GM23338 (cell line): Measurements from ENCODE around the gene CDK5RAP2. TPM values are rescaled to one million over a fixed set of nuclear protein-coding genes. Genes with fewer than 3 reads are reported as not detected.

ENCODE experiments used
- ATAC-seq: fragments of 200-7000 bp; cut with Tn5 transposase; 3 replicates; pipeline ENCODE4 v1.9.1; 2020
- DNase-seq: peaks from one replicate; pipeline ENCODE4 v3.0.0-alpha.2; 2015; ENCODE audit warnings: low spot score
- H2AFZ ChIP-seq: fragments of 200-600 bp; sonication (generic); 2 replicates; pipeline ENCODE4 v1.8.0; 2016; ENCODE audit warnings: antibody characterized with exemption, mild to moderate bottlenecking, moderate library complexity
- H3F3A ChIP-seq: fragments of 200-600 bp; sonication (generic); replicated peaks from 2 replicates; pipeline ENCODE4 v1.8.0; 2017; ENCODE audit warnings: antibody characterized with exemption, mixed run types, low read depth
- H3K27ac ChIP-seq: fragments of 200-600 bp; sonication (generic); 2 replicates; pipeline ENCODE4 v1.6.1; 2016; ENCODE audit warnings: low read depth
- H3K27me3 ChIP-seq: fragments of 200-600 bp; sonication (generic); 2 replicates; pipeline ENCODE4 v1.8.0; 2016; ENCODE audit warnings: mild to moderate bottlenecking, mixed run types, moderate library complexity; ENCODE audit not compliant: insufficient read depth
- H3K36me3 ChIP-seq: fragments of 200-600 bp; sonication (generic); 2 replicates; pipeline ENCODE4 v1.8.0; 2016; ENCODE audit warnings: mild to moderate bottlenecking; ENCODE audit not compliant: insufficient read depth
- H3K4me1 ChIP-seq: fragments of 200-600 bp; sonication (generic); 2 replicates; pipeline ENCODE4 v1.8.0; 2016; ENCODE audit warnings: mild to moderate bottlenecking, moderate library complexity; ENCODE audit not compliant: insufficient read depth
- H3K4me2 ChIP-seq: fragments of 200-600 bp; sonication (generic); 2 replicates; pipeline ENCODE4 v1.7.1; 2017; ENCODE audit warnings: mixed run types
- H3K4me3 ChIP-seq: fragments of 200-600 bp; sonication (generic); 2 replicates; pipeline ENCODE4 v1.6.1; 2016; ENCODE audit warnings: mixed run types
- H3K79me2 ChIP-seq: fragments of 200-600 bp; sonication (generic); replicated peaks from 2 replicates; pipeline ENCODE4 v1.8.0; 2017; ENCODE audit warnings: mild to moderate bottlenecking; ENCODE audit not compliant: insufficient read depth
- H3K9me2 ChIP-seq: fragments of 200-600 bp; sonication (generic); 2 replicates; pipeline ENCODE4 v1.8.0; 2017; ENCODE audit not compliant: insufficient read depth
- H4K20me1 ChIP-seq: fragments of 200-600 bp; sonication (generic); replicated peaks from 2 replicates; pipeline ENCODE4 v1.8.0; 2017; ENCODE audit warnings: mild to moderate bottlenecking; ENCODE audit not compliant: insufficient read depth
- H3K27ac Mint-ChIP-seq: 2 replicates; pipeline ENCODE4 v1.8.0; 2020; ENCODE audit warnings: inconsistent platforms, mild to moderate bottlenecking, moderate library complexity, mixed read lengths
- H3K27me3 Mint-ChIP-seq: 3 replicates; pipeline ENCODE4 v1.8.0; 2022; ENCODE audit warnings: low read depth, mild to moderate bottlenecking, moderate library complexity, mixed read lengths, inconsistent platforms; ENCODE audit not compliant: insufficient read depth, poor library complexity
- H3K36me3 Mint-ChIP-seq: 3 replicates; pipeline ENCODE4 v1.8.0; 2021; ENCODE audit warnings: low read depth, mild to moderate bottlenecking, inconsistent platforms, moderate library complexity, mixed read lengths
- H3K4me1 Mint-ChIP-seq: 3 replicates; pipeline ENCODE4 v1.8.0; 2020; ENCODE audit warnings: mild to moderate bottlenecking, inconsistent platforms, mixed read lengths
- H3K4me3 Mint-ChIP-seq: 3 replicates; pipeline ENCODE4 v1.8.0; 2021; ENCODE audit warnings: moderate library complexity, mild to moderate bottlenecking, inconsistent platforms, mixed read lengths
- H3K9me3 Mint-ChIP-seq: 3 replicates; pipeline ENCODE4 v1.8.0; 2020; ENCODE audit warnings: moderate library complexity, mild to moderate bottlenecking, inconsistent platforms, mixed read lengths
- EZH2phosphoT487 ChIP-seq: fragments of 200-600 bp; sonication (generic); IDR thresholded peaks from one replicate; pipeline ENCODE4 v1.8.1; 2018; ENCODE audit warnings: antibody characterized with exemption; ENCODE audit not compliant: unreplicated experiment
- POLR2AphosphoS5 ChIP-seq: IDR thresholded peaks from 2 replicates; pipeline ENCODE4 v1.6.1; 2016; ENCODE audit warnings: antibody characterized with exemption, low read depth
- ZNF114 ChIP-seq: fragments of 250-450 bp; sonication (Bioruptor Pico); IDR thresholded peaks from 2 replicates; pipeline ENCODE4 v1.5.0; 2020; ENCODE audit warnings: mild to moderate bottlenecking, moderate library complexity
- ZNF331 ChIP-seq: fragments of 250-450 bp; sonication (Bioruptor Pico); IDR thresholded peaks from 2 replicates; pipeline ENCODE4 v1.5.0; 2020; ENCODE audit warnings: low read depth, mild to moderate bottlenecking, moderate library complexity
- polyA plus RNA-seq: library from polyadenylated mRNA; unstranded; fragments of >200 nt; fragmentation: Nextera tagmentation; extraction: Ambion mirVana; gene quantifications from 2 replicates; pipeline ENCODE4 v1.2.1, GENCODE V29; 2016
- total RNA-seq: library from RNA; depleted of rRNA; stranded (reverse); fragments of >200 nt; shearing (Covaris generic); gene quantifications from 2 replicates; pipeline ENCODE4 v1.2.3, GENCODE V29; 2014
- TF ChIP-seq, protein P1 (sequence below): IDR thresholded peaks from one replicate; pipeline ENCODE4 v1.6.1; 2018; ENCODE audit warnings: antibody characterized with exemption; ENCODE audit not compliant: unreplicated experiment

The CDK5RAP2 gene
- total and polyA plus RNA-seq, 2 experiments from 2014 or later: 50.7 to 65.7 TPM

DNA sequence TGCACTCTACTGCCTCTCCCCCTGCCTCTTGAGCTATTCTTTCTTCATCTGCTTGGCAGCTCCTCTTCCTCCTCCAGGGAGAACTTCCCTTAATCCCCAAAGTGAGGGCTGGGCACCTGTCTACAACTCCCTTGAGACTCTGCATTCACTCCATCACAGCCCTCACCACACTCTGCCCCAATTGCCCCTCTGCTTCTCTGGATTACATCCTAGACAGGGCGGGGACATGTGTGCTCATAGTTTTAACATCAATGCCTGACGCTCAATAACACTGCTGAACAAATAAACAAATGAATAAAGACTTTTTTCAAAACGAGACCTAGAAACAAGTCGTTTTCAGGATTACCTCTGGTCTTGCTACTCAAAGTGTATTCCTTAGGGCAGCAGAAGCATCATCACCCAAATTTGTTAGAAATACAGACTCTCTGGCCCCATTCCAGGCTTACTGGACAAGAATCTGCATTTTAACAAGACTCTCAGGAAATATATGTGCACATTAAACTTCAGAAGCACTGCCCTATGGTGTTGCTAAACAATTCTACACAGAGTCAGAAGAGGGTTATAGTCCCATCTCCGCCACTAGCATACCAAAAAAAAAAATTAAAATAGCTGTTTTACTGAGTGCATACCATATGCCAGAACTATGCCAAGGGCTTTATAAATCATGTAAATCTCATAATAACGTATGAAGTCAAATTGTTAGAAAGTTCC is 115.6 kb downstream of the CDK5RAP2 start:
- no peak overlapping the region for H3K4me3 Mint-ChIP-seq

DNA sequence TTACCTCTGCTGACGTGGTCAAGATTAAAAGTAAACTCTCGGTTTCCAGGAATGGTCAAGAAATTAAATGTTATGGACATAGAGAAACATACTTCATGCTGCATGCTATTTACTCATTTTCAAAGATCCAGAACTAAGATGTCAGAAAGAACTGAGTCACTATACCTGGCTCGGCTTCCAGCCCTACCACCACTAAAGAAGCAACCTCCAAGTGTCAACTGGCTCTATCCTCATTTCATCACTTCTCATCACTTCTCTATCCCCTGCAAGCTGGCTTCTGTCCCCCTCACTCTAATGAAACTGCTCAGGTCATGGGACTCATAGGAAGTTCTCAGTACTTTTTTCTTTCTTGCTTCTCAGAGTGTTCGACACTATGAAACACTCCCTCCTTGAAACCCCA is 116.2 kb downstream of the CDK5RAP2 start:
- Histone ChIP-seq H3K4me1 (no peaks in the 10 kb centered on the region), H3F3A (no peaks in the 10 kb centered on the region), H3K4me2 (no peak overlapping the region), H4K20me1 (0 out of 2 replicates have a peak, but pooled peaks cover 6% of the 10 kb centered on the region), H3K27me3 (no peaks in the 10 kb centered on the region), H3K36me3 (no peaks in the 10 kb centered on the region), H2AFZ (no peak overlapping the region), H3K79me2 (no peaks in the 10 kb centered on the region), H3K9me2 (no peaks in the 10 kb centered on the region), H3K4me3 (no peak overlapping the region), H3K27ac (no peak overlapping the region)
- Mint-ChIP-seq H3K4me1 (peaks cover 7% of the 10 kb centered on the region), H3K27ac (no peak overlapping the region), H3K27me3 (peaks cover 2% of the 10 kb centered on the region), H3K9me3 (no peaks in the 10 kb centered on the region), H3K36me3 (peaks cover 29% of the 10 kb centered on the region; the same call in 2 of the 3 replicates), H3K4me3 (no peak overlapping the region)
- ATAC-seq: no peak
- DNase-seq: no peak
- no peak for TF ChIP-seq ZNF114 (CRISPR knock-in tag)
- TF ChIP-seq, protein P1, sequence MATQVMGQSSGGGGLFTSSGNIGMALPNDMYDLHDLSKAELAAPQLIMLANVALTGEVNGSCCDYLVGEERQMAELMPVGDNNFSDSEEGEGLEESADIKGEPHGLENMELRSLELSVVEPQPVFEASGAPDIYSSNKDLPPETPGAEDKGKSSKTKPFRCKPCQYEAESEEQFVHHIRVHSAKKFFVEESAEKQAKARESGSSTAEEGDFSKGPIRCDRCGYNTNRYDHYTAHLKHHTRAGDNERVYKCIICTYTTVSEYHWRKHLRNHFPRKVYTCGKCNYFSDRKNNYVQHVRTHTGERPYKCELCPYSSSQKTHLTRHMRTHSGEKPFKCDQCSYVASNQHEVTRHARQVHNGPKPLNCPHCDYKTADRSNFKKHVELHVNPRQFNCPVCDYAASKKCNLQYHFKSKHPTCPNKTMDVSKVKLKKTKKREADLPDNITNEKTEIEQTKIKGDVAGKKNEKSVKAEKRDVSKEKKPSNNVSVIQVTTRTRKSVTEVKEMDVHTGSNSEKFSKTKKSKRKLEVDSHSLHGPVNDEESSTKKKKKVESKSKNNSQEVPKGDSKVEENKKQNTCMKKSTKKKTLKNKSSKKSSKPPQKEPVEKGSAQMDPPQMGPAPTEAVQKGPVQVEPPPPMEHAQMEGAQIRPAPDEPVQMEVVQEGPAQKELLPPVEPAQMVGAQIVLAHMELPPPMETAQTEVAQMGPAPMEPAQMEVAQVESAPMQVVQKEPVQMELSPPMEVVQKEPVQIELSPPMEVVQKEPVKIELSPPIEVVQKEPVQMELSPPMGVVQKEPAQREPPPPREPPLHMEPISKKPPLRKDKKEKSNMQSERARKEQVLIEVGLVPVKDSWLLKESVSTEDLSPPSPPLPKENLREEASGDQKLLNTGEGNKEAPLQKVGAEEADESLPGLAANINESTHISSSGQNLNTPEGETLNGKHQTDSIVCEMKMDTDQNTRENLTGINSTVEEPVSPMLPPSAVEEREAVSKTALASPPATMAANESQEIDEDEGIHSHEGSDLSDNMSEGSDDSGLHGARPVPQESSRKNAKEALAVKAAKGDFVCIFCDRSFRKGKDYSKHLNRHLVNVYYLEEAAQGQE: no peak
- no peak for TF ChIP-seq EZH2phosphoT487
- TF ChIP-seq ZNF331 (CRISPR knock-in tag): no peak
- TF ChIP-seq POLR2AphosphoS5: no peak

More for the DNA sequence above, 115.6 kb downstream of the CDK5RAP2 start:
- TF ChIP-seq, protein P1: no peak
- no peaks in the 10 kb centered on the region for H3K4me1 ChIP-seq
- Mint-ChIP-seq H3K4me1 (peaks cover 7% of the 10 kb centered on the region), H3K27ac (no peak overlapping the region), H3K27me3 (peaks cover 2% of the 10 kb centered on the region), H3K36me3 (peaks cover 29% of the 10 kb centered on the region; the same call in 2 of the 3 replicates), H3K9me3 (no peaks in the 10 kb centered on the region)
- no peak for DNase-seq
- H3K27ac ChIP-seq: no peak overlapping the region
- H2AFZ ChIP-seq: no peak overlapping the region
- no peaks in the 10 kb centered on the region for H3K79me2 ChIP-seq
- 0 out of 2 replicates have a peak, but pooled peaks cover 6% of the 10 kb centered on the region for H4K20me1 ChIP-seq
- H3K4me3 ChIP-seq: no peak overlapping the region
- H3F3A ChIP-seq: no peaks in the 10 kb centered on the region
- no peak for ATAC-seq
- H3K36me3 ChIP-seq: no peaks in the 10 kb centered on the region
- no peaks in the 10 kb centered on the region for H3K27me3 ChIP-seq
- no peak overlapping the region for H3K4me2 ChIP-seq
- no peaks in the 10 kb centered on the region for H3K9me2 ChIP-seq
